ENCODE results near the gene ITGA8.

Gene ITGA8

GRCh38 chr10:15703944-15704580 lies 15.7 kb downstream of the ITGA8 start:
- H3K27ac ChIP-seq (ENCODE audit: low read depth, low read length): no peak overlapping the region
- no peak overlapping the region for H3K9ac ChIP-seq (ENCODE audit: low read length)
- H3K4me3 ChIP-seq (ENCODE audit: low read length): no peak overlapping the region
- no peaks in the 10 kb centered on the region for H3K36me3 ChIP-seq (ENCODE audit: control insufficient read depth, insufficient read depth, low read length)
- no peaks in the 10 kb centered on the region for H3K27me3 ChIP-seq (ENCODE audit: control insufficient read depth, insufficient read depth, low read length)
- no peaks in the 10 kb centered on the region for H3K4me1 ChIP-seq (ENCODE audit: control insufficient read depth, insufficient read depth, low read length)

GRCh38 chr10:15703151-15703880 lies 16.4 kb downstream of the ITGA8 start:
- H3K4me3 ChIP-seq (ENCODE audit: low read length): no peak overlapping the region
- no peak overlapping the region for H3K9ac ChIP-seq (ENCODE audit: low read length)
- H3K27ac ChIP-seq (ENCODE audit: low read depth, low read length): no peak overlapping the region
- H3K27me3 ChIP-seq (ENCODE audit: control insufficient read depth, insufficient read depth, low read length): no peaks in the 10 kb centered on the region
- H3K4me1 ChIP-seq (ENCODE audit: control insufficient read depth, insufficient read depth, low read length): no peaks in the 10 kb centered on the region
- H3K36me3 ChIP-seq (ENCODE audit: control insufficient read depth, insufficient read depth, low read length): no peaks in the 10 kb centered on the region

DNA sequence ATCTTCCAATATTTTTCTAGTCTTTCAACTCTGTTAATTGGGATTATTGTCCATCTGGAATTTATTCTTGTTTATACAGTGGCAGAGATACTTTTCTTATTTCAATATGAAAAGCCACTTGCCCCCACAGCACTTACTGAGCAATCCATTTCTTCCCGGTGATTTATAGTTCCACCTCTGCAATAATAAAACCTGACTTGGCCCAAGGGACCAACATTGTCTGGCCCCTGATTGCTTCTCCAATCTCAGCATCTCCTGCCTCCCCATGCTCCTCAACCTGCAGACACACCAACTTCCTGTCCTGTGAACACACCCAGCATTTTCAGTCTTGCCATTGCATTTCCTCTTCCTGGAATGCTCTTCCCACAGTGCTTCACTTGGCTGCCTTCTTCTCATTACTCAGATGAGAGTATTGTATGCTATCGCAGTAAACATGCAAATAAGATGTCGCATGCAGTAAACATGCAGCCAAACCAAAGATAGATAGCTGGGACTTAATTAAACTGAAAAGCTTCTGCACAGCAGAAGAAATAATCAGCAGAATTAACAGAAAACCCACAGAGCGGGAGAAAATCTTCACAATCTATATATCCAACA lies 19.5 kb downstream of the ITGA8 start:
- no peaks in the 10 kb centered on the region for H3K4me1 ChIP-seq (ENCODE audit: control insufficient read depth, insufficient read depth, low read length)
- H3K9ac ChIP-seq (ENCODE audit: low read length): no peak overlapping the region

DNA sequence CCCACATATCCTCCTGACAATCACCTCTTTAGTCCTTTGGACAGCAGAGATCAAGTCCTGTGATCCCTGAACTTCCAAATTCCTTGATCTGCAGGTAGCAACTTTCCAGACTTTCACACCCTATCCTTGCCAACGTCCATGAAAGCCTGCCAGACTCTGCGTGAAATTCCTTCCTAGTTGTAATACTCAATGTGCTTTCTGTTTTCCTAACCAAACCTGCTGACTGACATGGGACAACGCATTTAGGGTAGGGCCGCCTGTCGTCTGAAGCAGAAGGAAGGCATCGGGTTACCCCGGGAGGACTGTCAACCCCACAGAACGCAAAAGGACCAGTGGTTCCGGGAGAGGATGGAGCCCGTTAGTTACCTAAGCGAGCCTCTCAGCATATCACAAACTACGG lies 23.9 kb downstream of the ITGA8 start:
- Histone ChIP-seq H3K27ac (ENCODE audit: low read depth, low read length) (no peak overlapping the region), H3K4me1 (ENCODE audit: control insufficient read depth, insufficient read depth, low read length) (no peaks in the 10 kb centered on the region), H3K27me3 (ENCODE audit: control insufficient read depth, insufficient read depth, low read length) (no peaks in the 10 kb centered on the region), H3K36me3 (ENCODE audit: control insufficient read depth, insufficient read depth, low read length) (no peaks in the 10 kb centered on the region), H3K4me3 (ENCODE audit: low read length) (no peak overlapping the region), H3K9ac (ENCODE audit: low read length) (no peak overlapping the region)

More for the DNA sequence above, 19.5 kb downstream of the ITGA8 start:
- Histone ChIP-seq H3K27me3 (ENCODE audit: control insufficient read depth, insufficient read depth, low read length) (no peaks in the 10 kb centered on the region), H3K4me3 (ENCODE audit: low read length) (no peak overlapping the region), H3K27ac (ENCODE audit: low read depth, low read length) (no peak overlapping the region), H3K36me3 (ENCODE audit: control insufficient read depth, insufficient read depth, low read length) (no peaks in the 10 kb centered on the region)

DNA sequence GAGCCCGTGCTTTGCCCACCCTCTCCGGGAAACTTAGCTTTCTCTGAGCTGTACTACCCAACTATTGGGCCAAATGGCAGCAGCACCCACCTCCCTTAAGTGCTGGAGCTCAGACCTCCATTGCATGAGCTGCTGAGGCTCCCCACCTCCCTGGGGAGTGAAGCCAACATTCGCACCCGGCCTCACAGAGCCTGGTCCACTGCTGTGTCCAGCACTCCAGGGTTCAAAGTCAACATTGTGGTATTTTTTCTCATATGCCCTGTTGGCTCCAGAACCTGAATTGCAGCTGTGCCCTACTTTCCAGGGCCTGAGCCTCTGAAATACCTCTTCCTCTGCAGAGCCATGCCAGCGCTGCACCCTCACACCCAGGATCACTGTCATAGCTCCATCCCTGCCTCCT lies 29.7 kb downstream of the ITGA8 start:
- Histone ChIP-seq H3K4me3 (ENCODE audit: low read length) (no peak overlapping the region), H3K27ac (ENCODE audit: low read depth, low read length) (no peak overlapping the region), H3K27me3 (ENCODE audit: control insufficient read depth, insufficient read depth, low read length) (no peaks in the 10 kb centered on the region), H3K4me1 (ENCODE audit: control insufficient read depth, insufficient read depth, low read length) (no peaks in the 10 kb centered on the region), H3K36me3 (ENCODE audit: control insufficient read depth, insufficient read depth, low read length) (no peaks in the 10 kb centered on the region), H3K9ac (ENCODE audit: low read length) (no peak overlapping the region)

- no peaks in the 10 kb centered on the region for H3K4me1 ChIP-seq (ENCODE audit: control insufficient read depth, insufficient read depth, low read length)
- no peaks in the 10 kb centered on the region for H3K27me3 ChIP-seq (ENCODE audit: control insufficient read depth, insufficient read depth, low read length)
- H3K27ac ChIP-seq (ENCODE audit: low read depth, low read length): no peak overlapping the region
- H3K36me3 ChIP-seq (ENCODE audit: control insufficient read depth, insufficient read depth, low read length): no peaks in the 10 kb centered on the region
- H3K9ac ChIP-seq (ENCODE audit: low read length): no peak overlapping the region
- H3K4me3 ChIP-seq (ENCODE audit: low read length): no peak overlapping the region
These were observed 35.0 kb downstream of the ITGA8 start for GRCh38 chr10:15684768-15685167.

GRCh38 chr10:15681076-15681475 lies 38.6 kb downstream of the ITGA8 start:
- no peaks in the 10 kb centered on the region for H3K36me3 ChIP-seq (ENCODE audit: control insufficient read depth, insufficient read depth, low read length)
- no peaks in the 10 kb centered on the region for H3K27me3 ChIP-seq (ENCODE audit: control insufficient read depth, insufficient read depth, low read length)
- no peak overlapping the region for H3K9ac ChIP-seq (ENCODE audit: low read length)
- H3K4me1 ChIP-seq (ENCODE audit: control insufficient read depth, insufficient read depth, low read length): no peaks in the 10 kb centered on the region
- no peak overlapping the region for H3K4me3 ChIP-seq (ENCODE audit: low read length)
- H3K27ac ChIP-seq (ENCODE audit: low read depth, low read length): no peak overlapping the region

- H3K4me3 ChIP-seq (ENCODE audit: low read length): no peak overlapping the region
- H3K27me3 ChIP-seq (ENCODE audit: control insufficient read depth, insufficient read depth, low read length): no peaks in the 10 kb centered on the region
- no peaks in the 10 kb centered on the region for H3K36me3 ChIP-seq (ENCODE audit: control insufficient read depth, insufficient read depth, low read length)
- H3K4me1 ChIP-seq (ENCODE audit: control insufficient read depth, insufficient read depth, low read length): no peaks in the 10 kb centered on the region
- H3K9ac ChIP-seq (ENCODE audit: low read length): no peak overlapping the region
- H3K27ac ChIP-seq (ENCODE audit: low read depth, low read length): no peak overlapping the region
These were observed 40.9 kb downstream of the ITGA8 start for GRCh38 chr10:15678851-15679250.

- Histone ChIP-seq H3K36me3 (ENCODE audit: control insufficient read depth, insufficient read depth, low read length) (no peaks in the 10 kb centered on the region), H3K4me3 (ENCODE audit: low read length) (no peak overlapping the region), H3K9ac (ENCODE audit: low read length) (no peak overlapping the region), H3K27ac (ENCODE audit: low read depth, low read length) (no peak overlapping the region), H3K4me1 (ENCODE audit: control insufficient read depth, insufficient read depth, low read length) (no peaks in the 10 kb centered on the region), H3K27me3 (ENCODE audit: control insufficient read depth, insufficient read depth, low read length) (no peaks in the 10 kb centered on the region)
These were observed 47.3 kb downstream of the ITGA8 start for GRCh38 chr10:15672469-15672868.

- Histone ChIP-seq H3K36me3 (ENCODE audit: control insufficient read depth, insufficient read depth, low read length) (no peaks in the 10 kb centered on the region), H3K9ac (ENCODE audit: low read length) (no peak overlapping the region), H3K4me1 (ENCODE audit: control insufficient read depth, insufficient read depth, low read length) (no peaks in the 10 kb centered on the region), H3K4me3 (ENCODE audit: low read length) (no peak overlapping the region), H3K27ac (ENCODE audit: low read depth, low read length) (no peak overlapping the region), H3K27me3 (ENCODE audit: control insufficient read depth, insufficient read depth, low read length) (no peaks in the 10 kb centered on the region)
These were observed 48.8 kb downstream of the ITGA8 start for GRCh38 chr10:15670880-15671279.

DNA sequence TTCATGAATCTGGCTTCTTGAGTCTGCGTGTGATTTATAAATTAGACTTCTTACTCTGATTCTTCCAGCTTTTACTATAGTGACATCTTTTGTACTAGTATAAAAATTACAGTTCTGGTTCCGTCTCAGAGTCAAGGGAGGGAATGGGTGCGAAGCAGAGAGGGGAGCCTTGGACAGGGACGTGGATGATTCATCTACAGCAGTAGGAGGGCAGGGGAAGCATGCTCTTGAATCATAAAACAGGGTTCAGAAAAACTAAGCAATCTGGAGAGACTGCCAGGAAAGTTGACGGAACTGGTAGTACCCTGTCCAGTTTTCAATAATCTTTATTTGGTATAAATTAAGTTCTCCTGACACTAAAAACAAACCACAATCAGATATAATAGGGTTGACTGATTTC lies 58.1 kb downstream of the ITGA8 start:
- Histone ChIP-seq H3K9ac (ENCODE audit: low read length) (no peak overlapping the region), H3K27ac (ENCODE audit: low read depth, low read length) (no peak overlapping the region), H3K27me3 (ENCODE audit: control insufficient read depth, insufficient read depth, low read length) (no peaks in the 10 kb centered on the region), H3K4me3 (ENCODE audit: low read length) (no peak overlapping the region), H3K36me3 (ENCODE audit: control insufficient read depth, insufficient read depth, low read length) (no peaks in the 10 kb centered on the region), H3K4me1 (ENCODE audit: control insufficient read depth, insufficient read depth, low read length) (no peaks in the 10 kb centered on the region)

- Histone ChIP-seq H3K27me3 (ENCODE audit: control insufficient read depth, insufficient read depth, low read length) (no peaks in the 10 kb centered on the region), H3K27ac (ENCODE audit: low read depth, low read length) (no peak overlapping the region), H3K4me3 (ENCODE audit: low read length) (no peak overlapping the region), H3K36me3 (ENCODE audit: control insufficient read depth, insufficient read depth, low read length) (no peaks in the 10 kb centered on the region), H3K4me1 (ENCODE audit: control insufficient read depth, insufficient read depth, low read length) (no peaks in the 10 kb centered on the region), H3K9ac (ENCODE audit: low read length) (no peak overlapping the region)
These were observed 58.7 kb downstream of the ITGA8 start for GRCh38 chr10:15660990-15661389.
